HG02884 (cell line): ENCODE data around the gene DIP2B.

Experiments
- ATAC-seq: cut with Tn5 transposase; IDR thresholded peaks from one replicate; pipeline ENCODE4 v1.9.1; 2021; ENCODE audit warnings: mild to moderate bottlenecking, moderate library complexity; ENCODE audit not compliant: unreplicated experiment

Gene DIP2B

GRCh38 chr12:50720085-50720484 lies 215.3 kb downstream of the DIP2B start:
- ATAC-seq: no peak

GRCh38 chr12:50720501-50720900 lies 215.7 kb downstream of the DIP2B start:
- no peak for ATAC-seq

GRCh38 chr12:50723865-50724264 lies 219.1 kb downstream of the DIP2B start:
- no peak for ATAC-seq

GRCh38 chr12:50725011-50725942 lies 220.5 kb downstream of the DIP2B start:
- ATAC-seq: no peak

- no peak for ATAC-seq
Observed at GRCh38 chr12:50727466-50727865, 222.7 kb downstream of the DIP2B start.

GRCh38 chr12:50728417-50728816 lies 223.6 kb downstream of the DIP2B start:
- no peak for ATAC-seq

GRCh38 chr12:50728841-50729240 lies 224.1 kb downstream of the DIP2B start:
- ATAC-seq: no peak

GRCh38 chr12:50732591-50732990 lies 227.8 kb downstream of the DIP2B start:
- ATAC-seq: no peak

GRCh38 chr12:50733706-50734105 lies 228.9 kb downstream of the DIP2B start:
- ATAC-seq: no peak

- no peak for ATAC-seq
Observed at GRCh38 chr12:50734409-50735263, 229.9 kb downstream of the DIP2B start.

GRCh38 chr12:50739611-50740010 lies 234.8 kb downstream of the DIP2B start:
- ATAC-seq: no peak

- ATAC-seq: no peak
Observed at GRCh38 chr12:50740307-50740706, 235.5 kb downstream of the DIP2B start.

- no peak for ATAC-seq
Observed at GRCh38 chr12:50742776-50743175, 238.0 kb downstream of the DIP2B start.

- ATAC-seq: no peak
Observed at GRCh38 chr12:50745861-50746260, 241.1 kb downstream of the DIP2B start.

- no peak for ATAC-seq
Observed at GRCh38 chr12:50746431-50746830, 241.6 kb downstream of the DIP2B start.

GRCh38 chr12:50747817-50748216 lies 243.0 kb downstream of the DIP2B start:
- no peak for ATAC-seq

GRCh38 chr12:50749459-50749882 lies 244.7 kb downstream of the DIP2B start:
- no peak for ATAC-seq

- ATAC-seq: no peak
Observed at GRCh38 chr12:50750366-50750765, 245.6 kb downstream of the DIP2B start.

GRCh38 chr12:50751948-50752721 lies 247.3 kb downstream of the DIP2B start:
- ATAC-seq: no peak

- no peak for ATAC-seq
Observed at GRCh38 chr12:50753232-50753769, 248.5 kb downstream of the DIP2B start.
